Measurements from ENCODE around the gene ST3GAL5.

GRCh38 chr2:85813982-85814801, 74.6 kb downstream of the ST3GAL5 start:
- peak; percentile 92 to 98 (median 96) for TF ChIP-seq CTCF (IDR thresholded peaks at IDR 0.05)
- no peak for TF ChIP-seq POLR2A (IDR thresholded peaks at IDR 0.05)

Measured in adrenal gland (tissue), 5 donors.